ENCODE results near the gene ABCF1. TPM values are rescaled to one million over a fixed set of nuclear protein-coding genes. Genes with fewer than 3 reads are reported as not detected.

Gene ABCF1
- total and polyA plus RNA-seq, 3 donors from 2014 or later: 63.2 to 104 (median 67.1) TPM

DNA sequence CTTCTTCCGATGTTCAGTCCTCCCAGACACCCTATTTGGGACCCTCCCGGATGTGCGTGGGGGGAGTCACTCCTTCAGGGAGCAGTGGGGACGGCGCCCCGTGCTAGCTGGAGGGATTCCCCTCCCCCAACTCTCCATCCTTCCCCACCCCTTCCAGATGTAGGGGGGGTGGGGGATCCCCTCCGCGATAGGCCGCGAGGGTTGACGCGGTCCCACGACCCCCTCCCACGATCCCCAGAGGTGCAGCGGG, 15.5 kb upstream of the ABCF1 start:
- Histone ChIP-seq H3K4me1 (peaks cover 16% of the 10 kb centered on the region), H3K36me3 (ENCODE audit: low read depth, missing control alignments) (no peaks in the 10 kb centered on the region), H3K27ac (peak overlapping the region; percentile 96 to 99), H3K9me3 (no peaks in the 10 kb centered on the region), H3K4me3 (peak overlapping the region; percentile 92 to 97), H3K27me3 (no peaks in the 10 kb centered on the region)
- no peak for DNase-seq
- no peak for TF ChIP-seq POLR2A (IDR thresholded peaks at IDR 0.05)
- TF ChIP-seq, protein P1, sequence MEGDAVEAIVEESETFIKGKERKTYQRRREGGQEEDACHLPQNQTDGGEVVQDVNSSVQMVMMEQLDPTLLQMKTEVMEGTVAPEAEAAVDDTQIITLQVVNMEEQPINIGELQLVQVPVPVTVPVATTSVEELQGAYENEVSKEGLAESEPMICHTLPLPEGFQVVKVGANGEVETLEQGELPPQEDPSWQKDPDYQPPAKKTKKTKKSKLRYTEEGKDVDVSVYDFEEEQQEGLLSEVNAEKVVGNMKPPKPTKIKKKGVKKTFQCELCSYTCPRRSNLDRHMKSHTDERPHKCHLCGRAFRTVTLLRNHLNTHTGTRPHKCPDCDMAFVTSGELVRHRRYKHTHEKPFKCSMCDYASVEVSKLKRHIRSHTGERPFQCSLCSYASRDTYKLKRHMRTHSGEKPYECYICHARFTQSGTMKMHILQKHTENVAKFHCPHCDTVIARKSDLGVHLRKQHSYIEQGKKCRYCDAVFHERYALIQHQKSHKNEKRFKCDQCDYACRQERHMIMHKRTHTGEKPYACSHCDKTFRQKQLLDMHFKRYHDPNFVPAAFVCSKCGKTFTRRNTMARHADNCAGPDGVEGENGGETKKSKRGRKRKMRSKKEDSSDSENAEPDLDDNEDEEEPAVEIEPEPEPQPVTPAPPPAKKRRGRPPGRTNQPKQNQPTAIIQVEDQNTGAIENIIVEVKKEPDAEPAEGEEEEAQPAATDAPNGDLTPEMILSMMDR (IDR thresholded peaks at IDR 0.05): no peak
- WGBS, 2 donors: 0% methylated on average over 13 to 15 of the region's 15 CpGs
- intact Hi-C loops (cut with DNase I; ENCODE audit: low total_unique reads): no loop called here

DNA sequence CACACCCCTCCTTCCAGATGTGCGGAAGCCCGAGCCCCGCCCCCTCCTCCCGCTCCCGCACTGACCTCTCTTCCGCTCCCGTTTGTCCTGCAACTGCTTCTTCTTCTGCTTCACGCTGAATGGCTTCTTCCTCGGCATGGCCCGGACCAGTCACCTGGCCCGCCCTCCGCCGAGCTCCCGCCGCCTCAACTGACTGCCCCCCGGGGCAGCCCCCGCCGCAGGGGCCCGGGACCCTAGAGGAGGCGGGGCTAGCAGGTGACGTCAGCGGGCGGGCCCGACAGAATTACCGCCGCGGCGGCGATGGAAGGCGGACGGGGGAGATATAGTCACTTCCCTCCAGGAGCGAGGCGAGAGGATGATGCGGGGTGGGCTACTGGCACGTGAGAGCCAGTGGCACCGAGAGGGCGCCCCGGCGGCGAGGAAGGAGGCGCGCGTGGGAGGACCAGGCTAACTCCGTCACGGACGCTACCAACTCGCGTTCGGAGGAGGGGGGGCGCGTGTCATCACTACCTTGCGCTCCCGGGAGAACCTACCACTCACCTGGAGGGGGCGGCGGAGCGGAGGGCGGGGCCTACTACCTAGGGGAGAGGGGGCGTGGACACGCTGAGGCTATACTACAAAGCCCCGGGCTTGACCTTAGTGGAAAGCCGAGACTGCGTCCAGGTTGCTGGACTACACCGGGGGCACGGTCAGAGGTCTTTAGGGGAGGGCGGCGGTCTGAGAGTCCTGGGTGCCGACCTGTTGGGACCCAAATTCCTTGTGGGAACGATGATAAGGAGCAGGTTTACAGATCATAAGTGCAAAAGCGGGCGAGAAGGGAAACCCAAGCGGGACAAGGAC, 15.0 kb upstream of the ABCF1 start, which contains the start of gene GNL1:
Gene GNL1, minus strand, starts transcription at position 424 of the 840 bp plus-strand sequence. Its CDS starts 286 bp downstream, at position 138.
- Histone ChIP-seq H3K27me3 (no peaks in the 10 kb centered on the region), H3K4me1 (peaks cover 16% of the 10 kb centered on the region), H3K36me3 (ENCODE audit: low read depth, missing control alignments) (no peaks in the 10 kb centered on the region), H3K9me3 (no peaks in the 10 kb centered on the region), H3K27ac (peak within 1 kb of the TSS; percentile 96 to 99), H3K4me3 (peak within 1 kb of the TSS; percentile 92 to 97)
- WGBS, 2 donors: 0 to 1% methylated on average over 7 to 71 of the region's 71 CpGs
- intact Hi-C loops (cut with DNase I; ENCODE audit: low total_unique reads): no loop called here
- DNase-seq: peak; percentile 97
- TF ChIP-seq POLR2A (IDR thresholded peaks at IDR 0.05): no peak
- TF ChIP-seq, protein P1 (IDR thresholded peaks at IDR 0.05): no peak

DNA sequence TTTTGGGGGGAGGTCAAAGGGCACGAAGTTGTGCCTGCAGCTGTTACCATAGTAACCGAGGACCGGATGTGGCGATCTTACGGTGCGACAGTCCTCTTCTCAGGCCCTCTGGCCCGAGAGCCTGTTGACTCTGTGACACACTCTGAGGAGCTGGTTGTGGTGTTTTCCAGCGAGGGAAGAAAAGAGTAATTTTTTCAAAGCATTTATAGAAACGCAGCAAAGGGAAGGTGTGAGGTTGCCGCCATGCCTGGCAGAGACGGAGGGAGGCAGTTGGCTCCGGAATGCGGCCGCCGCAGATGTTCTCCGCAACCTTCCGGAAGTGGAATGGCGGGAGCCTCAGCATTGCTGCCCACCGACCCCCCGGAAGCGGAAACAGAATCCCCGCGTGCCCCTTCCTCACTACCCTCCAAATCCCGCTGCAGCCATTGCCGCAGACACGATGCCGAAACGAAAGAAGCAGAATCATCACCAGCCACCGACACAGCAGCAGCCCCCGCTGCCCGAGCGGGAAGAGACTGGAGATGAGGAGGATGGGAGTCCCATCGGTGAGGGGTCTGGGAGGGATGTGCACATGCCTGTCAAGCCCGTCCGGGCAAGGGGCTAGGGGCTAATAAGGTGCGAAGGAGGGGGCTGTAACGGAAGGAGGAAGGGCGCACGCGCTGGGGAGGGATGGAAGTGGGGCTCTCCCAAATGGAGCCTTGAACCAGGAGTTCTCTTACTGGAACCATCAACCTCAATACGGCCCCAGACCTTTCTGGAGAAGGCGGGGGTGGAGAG, 14.1 kb upstream of the ABCF1 start, which contains the start of gene PRR3:
Gene PRR3, plus strand, starts transcription at position 390 of the 777 bp plus-strand sequence. Its CDS starts 50 bp downstream, at position 440.
- TF ChIP-seq, protein P1 (IDR thresholded peaks at IDR 0.05): peak in 1 of 3 experiments; percentile 11
- no peak for TF ChIP-seq POLR2A (IDR thresholded peaks at IDR 0.05)

DNA sequence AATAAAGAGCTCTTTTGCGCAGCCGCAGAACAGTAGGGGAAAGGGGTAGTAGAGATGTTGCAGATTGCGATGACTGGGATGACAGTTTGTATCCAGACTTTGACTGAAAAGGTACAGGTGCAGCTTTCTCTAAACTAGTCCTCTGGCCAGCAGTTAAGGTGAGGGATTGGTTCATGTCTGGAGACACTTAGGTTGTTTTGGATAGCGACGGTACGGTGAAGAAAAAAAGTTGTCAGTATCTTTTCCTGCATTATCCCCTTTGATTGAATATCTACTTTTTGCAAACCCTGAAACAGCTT, 13.6 kb upstream of the ABCF1 start:
- no peaks in the 10 kb centered on the region for H3K36me3 ChIP-seq (ENCODE audit: low read depth, missing control alignments)
- WGBS, 2 donors: 3% methylated on average over 6 of the region's 6 CpGs
- H3K9me3 ChIP-seq: no peaks in the 10 kb centered on the region
- intact Hi-C loops (cut with DNase I; ENCODE audit: low total_unique reads): no loop called here
- no peaks in the 10 kb centered on the region for H3K27me3 ChIP-seq
- no peak for TF ChIP-seq POLR2A (IDR thresholded peaks at IDR 0.05)
- TF ChIP-seq, protein P1 (IDR thresholded peaks at IDR 0.05): no peak
- peak overlapping the region; percentile 92 to 97 for H3K4me3 ChIP-seq
- H3K4me1 ChIP-seq: peaks cover 16% of the 10 kb centered on the region
- no peak for DNase-seq
- H3K27ac ChIP-seq: peak overlapping the region; percentile 96 to 99

More for the DNA sequence above, 14.1 kb upstream of the ABCF1 start, which contains the start of gene PRR3:
- no peaks in the 10 kb centered on the region for H3K36me3 ChIP-seq (ENCODE audit: low read depth, missing control alignments)
- peak within 1 kb of the TSS; percentile 92 to 97 for H3K4me3 ChIP-seq
- H3K4me1 ChIP-seq: peaks cover 16% of the 10 kb centered on the region
- peak within 1 kb of the TSS; percentile 96 to 99 for H3K27ac ChIP-seq
- 0 to 1% methylated on average over 37 to 42 of the region's 42 CpGs for WGBS, 2 donors
- intact Hi-C loops (cut with DNase I; ENCODE audit: low total_unique reads): no loop called here
- no peaks in the 10 kb centered on the region for H3K27me3 ChIP-seq
- no peaks in the 10 kb centered on the region for H3K9me3 ChIP-seq
- peak; percentile 97 for DNase-seq
